HCT116 (cell line): ENCODE data around the gene HS6ST1. TPM values are rescaled to one million over a fixed set of nuclear protein-coding genes. Genes with fewer than 3 reads are reported as not detected.

ENCODE experiments used
- ATAC-seq: fragments of 200-7000 bp; cut with Tn5 transposase; 2 replicates; pipeline ENCODE4 v1.9.1; 2020; ENCODE audit warnings: mild to moderate bottlenecking, moderate library complexity
- BruUV-seq: library from RNA; stranded (reverse); fragments of 400-500 nt; replicated peaks from 2 replicates; lab custom pipeline; 2021; lab: Mats Ljungman, UMichigan
- CTCF ChIA-PET: fragments of 300-600 bp; sonication (Branson Sonifier 250); formaldehyde crosslinking; loops from one replicate; lab custom pipeline; 2021; ENCODE audit warnings: antibody characterized with exemption; lab: Charles Lee
- POLR2A ChIA-PET: fragments of 300-600, 350-600 bp; sonication (Branson Sonifier 250); formaldehyde crosslinking; loops from one replicate; lab custom pipeline; 2021; ENCODE audit warnings: antibody characterized with exemption; lab: Charles Lee
- RAD21 ChIA-PET, 2 experiments: fragments of 300-600 bp; sonication (Branson Sonifier 250); formaldehyde crosslinking; loops; one replicate each; lab custom pipeline; 2023; ENCODE audit warnings: low total read pairs in 2 of 2; ENCODE audit not compliant: uncharacterized antibody in 2 of 2, unreplicated experiment in 2 of 2, low non-redundant PET in 1 of 2; lab: Charles Lee
- DNase-seq: peaks from one replicate; pipeline ENCODE4 v3.0.0-alpha.2; 2010; ENCODE audit warnings: low read depth, low spot score
- H2AFZ ChIP-seq: fragments of 200-600 bp; shearing (Covaris generic), sonication (generic); 2 replicates; pipeline ENCODE4 v1.6.1; 2017; ENCODE audit warnings: low read depth, mixed run types, mixed read lengths, antibody characterized with exemption, low read length; ENCODE audit not compliant: poor library complexity, severe bottlenecking
- H3K27ac ChIP-seq: 2 replicates; pipeline ENCODE4 v1.5.1; 2012; ENCODE audit warnings: low read depth, low read length
- H3K27me3 ChIP-seq: fragments of 200-600 bp; sonication (generic); 2 replicates; pipeline ENCODE4 v1.6.1; 2016; ENCODE audit warnings: mixed run types, low read length, mixed read lengths; ENCODE audit not compliant: insufficient read depth
- H3K36me3 ChIP-seq, 2 experiments: fragments of 200-500 bp in 1 of 2; fragments of 200-600 bp in 1 of 2; sonication (Bioruptor generic) in 1 of 2; sonication (generic) in 1 of 2; 2 replicates each; pipeline versions ENCODE4 v1.5.1 to v1.6.1; 2014 to 2016; ENCODE audit warnings: low read length in 2 of 2, inconsistent platforms in 1 of 2, mixed read lengths in 1 of 2, mixed run types in 1 of 2; ENCODE audit not compliant: insufficient read depth in 2 of 2, control insufficient read depth in 1 of 2
- H3K4me1 ChIP-seq, 2 experiments: fragments of 200-600 bp in 1 of 2; sonication (generic) in 1 of 2; 2 replicates each; pipeline versions ENCODE4 v1.5.1 to v1.6.1; 2012 to 2017; ENCODE audit warnings: low read length in 2 of 2, inconsistent platforms in 1 of 2, mild to moderate bottlenecking in 1 of 2, mixed read lengths in 1 of 2, mixed run types in 1 of 2, moderate library complexity in 1 of 2; ENCODE audit not compliant: insufficient read depth in 2 of 2, control insufficient read depth in 1 of 2
- H3K4me2 ChIP-seq: fragments of 200-600 bp; sonication (generic); 2 replicates; pipeline ENCODE4 v1.6.1; 2017; ENCODE audit warnings: mixed run types, low read length, mixed read lengths
- H3K4me3 ChIP-seq, 2 experiments: fragments of 200-600 bp in 1 of 2; sonication (generic) in 1 of 2; replicated peaks in 1 of 2; 2 replicates each; pipeline ENCODE4 v1.5.1; 2011 to 2016; ENCODE audit warnings: low read length in 2 of 2, control low read depth in 1 of 2, low read depth in 1 of 2, mild to moderate bottlenecking in 1 of 2, mixed read lengths in 1 of 2, mixed run types in 1 of 2
- H3K79me2 ChIP-seq: fragments of 200-600 bp; sonication (generic); 2 replicates; pipeline ENCODE4 v1.6.1; 2017; ENCODE audit warnings: mild to moderate bottlenecking, mixed run types, low read length, moderate library complexity, mixed read lengths; ENCODE audit not compliant: insufficient read depth
- H3K9ac ChIP-seq: fragments of 200-600 bp; sonication (generic); 2 replicates; pipeline ENCODE4 v1.6.1; 2016; ENCODE audit warnings: low read length, mixed read lengths
- H3K9me2 ChIP-seq: fragments of 200-600 bp; sonication (generic), shearing (Covaris generic); 2 replicates; pipeline ENCODE4 v1.6.1; 2017; ENCODE audit warnings: mixed run types, mild to moderate bottlenecking, moderate library complexity; ENCODE audit not compliant: insufficient read depth
- H3K9me3 ChIP-seq, 2 experiments: fragments of 200-500 bp in 1 of 2; fragments of 200-600 bp in 1 of 2; sonication (Bioruptor generic) in 1 of 2; sonication (generic) in 1 of 2; 2 replicates each; pipeline ENCODE4 v1.6.1; 2014 to 2017; ENCODE audit warnings: low read length in 2 of 2, mixed read lengths in 2 of 2, inconsistent platforms in 1 of 2, low read depth in 1 of 2, mild to moderate bottlenecking in 1 of 2, mixed run types in 1 of 2, moderate library complexity in 1 of 2; ENCODE audit not compliant: control insufficient read depth in 1 of 2, insufficient read depth in 1 of 2
- H4K20me1 ChIP-seq: fragments of 200-600 bp; sonication (generic), shearing (Covaris generic); 2 replicates; pipeline ENCODE4 v1.6.1; 2017; ENCODE audit warnings: mixed run types, mild to moderate bottlenecking, moderate library complexity; ENCODE audit not compliant: insufficient read depth
- CTCF ChIP-seq, 3 experiments: fragments of 200-600 bp in 1 of 3; sonication (generic) in 1 of 3; IDR thresholded peaks in 2 of 3; conservative IDR thresholded peaks in 1 of 3; 2 replicates each; pipeline ENCODE4 v1.5.1; 2012 to 2017; ENCODE audit warnings: low read depth in 2 of 3, low read length in 2 of 3, antibody characterized with exemption in 1 of 3, borderline replicate concordance in 1 of 3, control low read depth in 1 of 3, mild to moderate bottlenecking in 1 of 3, mixed read lengths in 1 of 3, mixed run types in 1 of 3, moderate library complexity in 1 of 3; ENCODE audit not compliant: insufficient read depth in 1 of 3
- EZH2 ChIP-seq: fragments of 200-600 bp; sonication (generic); IDR thresholded peaks from 2 replicates; pipeline ENCODE4 v1.6.1; 2017; ENCODE audit warnings: antibody characterized with exemption, mixed run types
- FOSL1 ChIP-seq: IDR thresholded peaks from 2 replicates; pipeline ENCODE4 v1.6.1; 2012; ENCODE audit warnings: low read depth
- RAD21 ChIP-seq: IDR thresholded peaks from 2 replicates; pipeline ENCODE4 v1.6.1; 2012; ENCODE audit warnings: low read depth, mild to moderate bottlenecking
- SIN3A ChIP-seq: IDR thresholded peaks from 2 replicates; pipeline ENCODE4 v1.6.1; 2012; ENCODE audit warnings: low read depth
- ZFX ChIP-seq: fragments of 450-650 bp; IDR thresholded peaks from 2 replicates; pipeline ENCODE4 v1.6.1; 2017
- intact Hi-C: fragments of 100-400 bp; cut with micrococcal nuclease; formaldehyde crosslinking; loops from 2 replicates; pipeline ENCODE4 v1.10.0; 2022
- total RNA-seq: library from RNA; stranded (reverse); gene quantifications from one replicate; pipeline ENCODE4 v1.2.1, GENCODE V29; 2021; ENCODE audit not compliant: unreplicated experiment
- TF ChIP-seq, protein P1 (sequence below): IDR thresholded peaks from 2 replicates; pipeline ENCODE4 v1.6.1; 2012; ENCODE audit warnings: low read depth

The HS6ST1 gene
- total RNA-seq, 1 experiment from 2014 or later: 35.0 TPM

DNA sequence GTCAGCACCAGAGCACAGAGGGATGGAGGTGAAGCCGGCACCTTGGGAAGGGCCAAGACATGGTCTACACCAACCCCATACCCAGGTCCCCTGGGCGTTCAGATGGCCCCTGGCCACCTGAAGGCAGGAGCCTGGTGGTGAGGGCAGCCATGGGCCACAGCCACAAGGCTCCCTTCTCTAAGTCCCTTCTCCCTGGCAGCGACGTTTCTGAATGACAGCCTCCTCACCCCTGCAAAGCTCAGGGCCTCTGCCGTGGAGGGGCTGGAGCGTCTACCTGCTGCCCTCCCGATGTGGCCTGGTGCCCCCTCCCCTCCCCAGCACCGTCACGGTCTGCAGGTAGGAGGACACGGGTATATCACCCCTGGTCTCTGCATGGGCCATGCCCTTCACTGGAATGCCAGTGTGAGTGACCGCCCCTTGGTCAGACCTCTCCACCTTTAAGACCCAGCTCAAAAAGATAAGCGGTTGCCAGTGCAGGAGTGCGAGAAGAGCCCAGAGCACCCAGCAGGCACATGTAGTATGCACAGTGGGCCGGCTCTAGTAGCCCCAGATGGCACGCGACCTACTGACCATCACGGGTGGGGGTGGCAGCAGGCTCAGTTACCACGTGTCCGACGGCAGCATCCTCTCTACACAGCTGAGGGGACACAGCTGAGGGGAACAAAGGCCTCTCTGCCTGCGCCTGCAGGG, 46.6 kb downstream of the HS6ST1 start (continued):
- TF ChIP-seq RAD21 (no peak), SIN3A (no peak), ZFX (no peak), FOSL1 (no peak), EZH2 (no peak)

DNA sequence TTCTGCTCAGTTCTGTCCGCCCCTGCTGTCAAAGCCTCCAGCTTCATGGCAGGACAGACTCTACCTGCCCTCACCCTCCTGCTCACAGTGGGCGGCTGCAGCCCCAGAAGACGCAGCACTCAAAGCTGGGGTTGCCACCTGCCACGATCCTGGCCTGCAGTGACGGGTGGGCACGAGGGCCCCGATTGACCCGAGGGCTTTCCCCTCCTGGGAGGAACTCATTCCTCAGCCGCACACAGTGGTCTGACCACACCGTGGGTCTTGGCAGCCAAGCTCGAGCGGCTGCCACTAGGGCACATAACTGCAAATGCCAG, 47.1 kb downstream of the HS6ST1 start:
- no peaks in the 10 kb centered on the region for H3K79me2 ChIP-seq
- TF ChIP-seq CTCF (IDR thresholded peaks at IDR 0.05 in 2 of 3, conservative IDR thresholded peaks at IDR 0.05 in 1 of 3; ENCODE audit: borderline replicate concordance in 1 of 3, insufficient read depth in 1 of 3, low read depth in 2 of 3, low read length in 2 of 3): no peak
- TF ChIP-seq, protein P1, sequence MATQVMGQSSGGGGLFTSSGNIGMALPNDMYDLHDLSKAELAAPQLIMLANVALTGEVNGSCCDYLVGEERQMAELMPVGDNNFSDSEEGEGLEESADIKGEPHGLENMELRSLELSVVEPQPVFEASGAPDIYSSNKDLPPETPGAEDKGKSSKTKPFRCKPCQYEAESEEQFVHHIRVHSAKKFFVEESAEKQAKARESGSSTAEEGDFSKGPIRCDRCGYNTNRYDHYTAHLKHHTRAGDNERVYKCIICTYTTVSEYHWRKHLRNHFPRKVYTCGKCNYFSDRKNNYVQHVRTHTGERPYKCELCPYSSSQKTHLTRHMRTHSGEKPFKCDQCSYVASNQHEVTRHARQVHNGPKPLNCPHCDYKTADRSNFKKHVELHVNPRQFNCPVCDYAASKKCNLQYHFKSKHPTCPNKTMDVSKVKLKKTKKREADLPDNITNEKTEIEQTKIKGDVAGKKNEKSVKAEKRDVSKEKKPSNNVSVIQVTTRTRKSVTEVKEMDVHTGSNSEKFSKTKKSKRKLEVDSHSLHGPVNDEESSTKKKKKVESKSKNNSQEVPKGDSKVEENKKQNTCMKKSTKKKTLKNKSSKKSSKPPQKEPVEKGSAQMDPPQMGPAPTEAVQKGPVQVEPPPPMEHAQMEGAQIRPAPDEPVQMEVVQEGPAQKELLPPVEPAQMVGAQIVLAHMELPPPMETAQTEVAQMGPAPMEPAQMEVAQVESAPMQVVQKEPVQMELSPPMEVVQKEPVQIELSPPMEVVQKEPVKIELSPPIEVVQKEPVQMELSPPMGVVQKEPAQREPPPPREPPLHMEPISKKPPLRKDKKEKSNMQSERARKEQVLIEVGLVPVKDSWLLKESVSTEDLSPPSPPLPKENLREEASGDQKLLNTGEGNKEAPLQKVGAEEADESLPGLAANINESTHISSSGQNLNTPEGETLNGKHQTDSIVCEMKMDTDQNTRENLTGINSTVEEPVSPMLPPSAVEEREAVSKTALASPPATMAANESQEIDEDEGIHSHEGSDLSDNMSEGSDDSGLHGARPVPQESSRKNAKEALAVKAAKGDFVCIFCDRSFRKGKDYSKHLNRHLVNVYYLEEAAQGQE: no peak
- BruUV-seq: no TSS peak
- intact Hi-C loops: no loop called here
- H3K4me2 ChIP-seq: no peak overlapping the region
- H4K20me1 ChIP-seq: no peaks in the 10 kb centered on the region
- RAD21 ChIA-PET: no interaction called here
- H3K4me1 ChIP-seq: no peaks in the 10 kb centered on the region
- no peaks in the 10 kb centered on the region for H3K27me3 ChIP-seq
- peaks cover 7 to 9% of the 10 kb centered on the region in 2 experiments; a peak in 2 of 4 replicates for H3K9me3 ChIP-seq
- CTCF ChIA-PET: no interaction called here
- H3K9ac ChIP-seq: no peak overlapping the region
- no peak overlapping the region for H2AFZ ChIP-seq
- DNase-seq (no peak), ATAC-seq (no peak)
- H3K36me3 ChIP-seq: peaks cover 3% of the 10 kb centered on the region in 2 experiments; a peak in 2 of 4 replicates
- no peak overlapping the region for H3K4me3 ChIP-seq
- POLR2A ChIA-PET: no interaction called here
- H3K9me2 ChIP-seq: no peaks in the 10 kb centered on the region
- H3K27ac ChIP-seq: no peak overlapping the region
